MCF 10A (cell line): ENCODE data around the gene TRPC4AP. TPM values are rescaled to one million over a fixed set of nuclear protein-coding genes. Genes with fewer than 3 reads are reported as not detected.

Experiments
- BruUV-seq: library from RNA; stranded (reverse); fragments of 400-500 nt; replicated peaks from 2 replicates; lab custom pipeline; 2021; lab: Mats Ljungman, UMichigan
- CTCF ChIA-PET: fragments of 300-600 bp; sonication (Branson Sonifier 250); formaldehyde crosslinking; extraction: SDS; loops from one replicate; lab custom pipeline; 2021; ENCODE audit warnings: antibody characterized with exemption, inconsistent platforms; lab: Yijun Ruan, JAX
- POLR2A ChIA-PET: fragments of 300-600, 350-650 bp; sonication (Branson Sonifier 250); formaldehyde crosslinking; extraction: SDS; loops from one replicate; lab custom pipeline; 2020; ENCODE audit warnings: antibody characterized with exemption, inconsistent platforms; lab: Yijun Ruan, JAX
- DNase-seq: peaks from one replicate; pipeline ENCODE4 v3.0.0-alpha.2; 2018; ENCODE audit not compliant: unreplicated experiment
- H3K27ac Mint-ChIP-seq: one replicate; pipeline ENCODE4 v1.8.0; 2022; ENCODE audit warnings: mild to moderate bottlenecking, low read depth, mixed read lengths; ENCODE audit not compliant: unreplicated experiment
- H3K27me3 Mint-ChIP-seq: one replicate; pipeline ENCODE4 v1.8.0; 2022; ENCODE audit warnings: mixed read lengths; ENCODE audit not compliant: insufficient read depth, unreplicated experiment
- H3K36me3 Mint-ChIP-seq: one replicate; pipeline ENCODE4 v1.8.0; 2022; ENCODE audit warnings: mild to moderate bottlenecking, moderate library complexity, mixed read lengths; ENCODE audit not compliant: insufficient read depth, unreplicated experiment
- H3K4me1 Mint-ChIP-seq: one replicate; pipeline ENCODE4 v1.8.0; 2022; ENCODE audit warnings: mixed read lengths; ENCODE audit not compliant: insufficient read depth, unreplicated experiment
- H3K4me3 Mint-ChIP-seq: one replicate; pipeline ENCODE4 v1.8.0; 2022; ENCODE audit warnings: mild to moderate bottlenecking, moderate library complexity, mixed read lengths; ENCODE audit not compliant: unreplicated experiment
- H3K9me3 Mint-ChIP-seq: one replicate; pipeline ENCODE4 v1.8.0; 2022; ENCODE audit warnings: mixed read lengths; ENCODE audit not compliant: unreplicated experiment
- intact Hi-C: fragments of 100-400 bp; cut with micrococcal nuclease; formaldehyde crosslinking; loops from 2 replicates; pipeline ENCODE4 v1.14.1; 2022
- total RNA-seq: library from RNA; stranded (reverse); gene quantifications from 2 replicates; pipeline ENCODE4 v1.2.3, GENCODE V29; 2022
- TF ChIP-seq, protein P1 (sequence below): fragments of 200-600 bp; IDR thresholded peaks from one replicate; pipeline ENCODE4 v1.8.0; 2022; ENCODE audit warnings: antibody characterized with exemption, mild to moderate bottlenecking; ENCODE audit not compliant: unreplicated experiment

Gene TRPC4AP
- total RNA-seq, 1 experiment from 2014 or later = 51.8 TPM

DNA sequence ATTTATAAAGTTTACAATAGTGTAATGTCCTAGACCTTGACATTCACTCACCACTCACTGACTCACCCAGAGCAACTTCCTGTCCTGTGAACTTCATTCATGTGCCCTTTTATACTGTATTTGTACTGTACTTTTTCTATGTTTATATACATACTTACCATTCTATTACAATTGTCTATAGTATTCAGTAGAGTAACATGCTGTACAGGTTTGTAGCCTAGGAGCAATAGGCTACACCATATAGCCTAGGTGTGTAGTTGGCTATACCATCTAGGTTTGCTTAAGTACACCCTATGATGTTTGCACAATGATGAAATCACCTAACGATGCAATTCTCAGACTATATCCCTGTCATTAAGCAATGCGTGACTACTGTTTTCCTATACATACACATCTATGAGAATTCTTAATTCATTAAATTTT is 37.1 kb upstream of the TRPC4AP start:
- Mint-ChIP-seq H3K27ac (no peak overlapping the region), H3K36me3 (peaks cover 71% of the 10 kb centered on the region), H3K4me3 (no peak overlapping the region), H3K4me1 (no peaks in the 10 kb centered on the region), H3K9me3 (no peaks in the 10 kb centered on the region), H3K27me3 (no peaks in the 10 kb centered on the region)
- ChIA-PET CTCF (interaction anchor here (0.9 to 1.4 kb wide), 2 partner anchors 35 to 79 kb away, joined by 5 to 6 read pairs; no protein-coding TSS in a partner anchor), POLR2A (no interaction called here)
- TF ChIP-seq, protein P1, sequence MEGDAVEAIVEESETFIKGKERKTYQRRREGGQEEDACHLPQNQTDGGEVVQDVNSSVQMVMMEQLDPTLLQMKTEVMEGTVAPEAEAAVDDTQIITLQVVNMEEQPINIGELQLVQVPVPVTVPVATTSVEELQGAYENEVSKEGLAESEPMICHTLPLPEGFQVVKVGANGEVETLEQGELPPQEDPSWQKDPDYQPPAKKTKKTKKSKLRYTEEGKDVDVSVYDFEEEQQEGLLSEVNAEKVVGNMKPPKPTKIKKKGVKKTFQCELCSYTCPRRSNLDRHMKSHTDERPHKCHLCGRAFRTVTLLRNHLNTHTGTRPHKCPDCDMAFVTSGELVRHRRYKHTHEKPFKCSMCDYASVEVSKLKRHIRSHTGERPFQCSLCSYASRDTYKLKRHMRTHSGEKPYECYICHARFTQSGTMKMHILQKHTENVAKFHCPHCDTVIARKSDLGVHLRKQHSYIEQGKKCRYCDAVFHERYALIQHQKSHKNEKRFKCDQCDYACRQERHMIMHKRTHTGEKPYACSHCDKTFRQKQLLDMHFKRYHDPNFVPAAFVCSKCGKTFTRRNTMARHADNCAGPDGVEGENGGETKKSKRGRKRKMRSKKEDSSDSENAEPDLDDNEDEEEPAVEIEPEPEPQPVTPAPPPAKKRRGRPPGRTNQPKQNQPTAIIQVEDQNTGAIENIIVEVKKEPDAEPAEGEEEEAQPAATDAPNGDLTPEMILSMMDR = no peak
- intact Hi-C loops = no loop called here
- no TSS peak for BruUV-seq
- peak; percentile 69 for DNase-seq

DNA sequence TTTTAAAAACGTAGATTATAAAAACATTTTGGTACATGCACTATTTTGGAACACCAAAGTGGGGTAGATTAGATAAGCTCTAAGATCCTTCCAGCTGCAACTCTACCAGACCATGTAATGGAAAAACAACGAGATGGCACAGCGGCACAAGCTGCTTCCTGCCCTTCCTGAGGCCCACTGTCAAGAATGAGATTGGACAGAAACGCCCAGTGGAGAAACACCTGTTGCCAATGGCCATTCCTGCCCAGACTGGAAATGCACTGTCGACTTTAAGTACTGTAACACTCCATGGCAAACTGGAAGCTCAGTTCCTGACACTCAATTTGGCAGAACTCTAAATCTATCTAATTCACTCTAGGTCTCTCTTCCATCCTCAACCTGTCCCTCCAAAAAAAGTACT is 33.1 kb upstream of the TRPC4AP start:
- H3K27me3 Mint-ChIP-seq = no peaks in the 10 kb centered on the region
- CTCF ChIA-PET = interaction anchor here (0.6 to 1.8 kb wide), 5 partner anchors 29 to 445 kb away, joined by 3 to 5 read pairs (median 3); no protein-coding TSS in a partner anchor

DNA sequence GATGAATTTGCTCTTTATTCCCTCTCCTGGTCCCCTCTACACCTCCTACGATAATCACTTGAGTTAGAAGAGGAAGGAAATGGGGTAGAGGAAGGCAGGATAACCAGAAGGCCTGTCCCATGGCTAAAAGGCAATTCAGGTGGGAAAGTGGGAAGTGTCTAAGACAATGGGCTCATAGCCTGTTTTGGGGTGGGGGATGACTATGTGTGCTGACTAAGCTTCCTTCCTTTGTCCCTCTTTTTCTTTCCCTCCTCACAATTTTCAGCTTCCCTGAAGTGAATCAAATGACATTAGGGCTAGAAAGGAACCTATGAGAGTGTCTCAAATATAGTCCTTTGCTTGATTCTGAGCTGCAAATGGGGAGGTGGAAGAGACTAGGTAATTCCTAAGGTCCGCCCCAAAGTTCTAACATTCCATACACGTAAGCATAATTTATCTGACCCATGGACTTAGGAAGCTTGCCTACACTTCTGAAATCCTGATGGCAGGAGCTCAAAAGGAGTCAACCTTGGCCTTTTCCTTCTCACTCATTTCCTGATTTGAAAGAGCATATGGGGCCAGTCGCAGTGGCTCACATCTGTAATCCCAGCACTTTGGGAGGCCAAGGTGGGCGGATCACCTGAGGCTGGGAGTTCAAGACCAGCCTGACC is 30.3 kb upstream of the TRPC4AP start:
- CTCF ChIA-PET = interaction anchor here (0.6 to 1.2 kb wide), 4 partner anchors 13 to 247 kb away, joined by 3 to 11 read pairs (median 3); no protein-coding TSS in a partner anchor
- no TSS peak for BruUV-seq
- no peak for DNase-seq
- no peaks in the 10 kb centered on the region for H3K4me1 Mint-ChIP-seq
- peaks cover 81% of the 10 kb centered on the region for H3K36me3 Mint-ChIP-seq
- no peaks in the 10 kb centered on the region for H3K27me3 Mint-ChIP-seq
- H3K27ac Mint-ChIP-seq = no peak overlapping the region
- no peak overlapping the region for H3K4me3 Mint-ChIP-seq
- intact Hi-C loops = no loop called here
- TF ChIP-seq, protein P1 = no peak
- no peaks in the 10 kb centered on the region for H3K9me3 Mint-ChIP-seq
- POLR2A ChIA-PET = interaction anchor here (0.9 kb wide), 1 partner anchor 25 kb away, joined by 5 read pairs; no protein-coding TSS in a partner anchor

More for the DNA sequence above, 33.1 kb upstream of the TRPC4AP start:
- Mint-ChIP-seq H3K36me3 (peaks cover 64% of the 10 kb centered on the region), H3K27ac (no peak overlapping the region), H3K4me1 (no peaks in the 10 kb centered on the region), H3K9me3 (no peaks in the 10 kb centered on the region), H3K4me3 (no peak overlapping the region)
- DNase-seq = no peak
- TF ChIP-seq, protein P1 = no peak
- no TSS peak for BruUV-seq
- intact Hi-C loops = no loop called here
- POLR2A ChIA-PET = interaction anchor here (1.0 kb wide), 1 partner anchor 21 kb away, joined by 3 read pairs; the partner anchor contains the start of gene EDEM2

DNA sequence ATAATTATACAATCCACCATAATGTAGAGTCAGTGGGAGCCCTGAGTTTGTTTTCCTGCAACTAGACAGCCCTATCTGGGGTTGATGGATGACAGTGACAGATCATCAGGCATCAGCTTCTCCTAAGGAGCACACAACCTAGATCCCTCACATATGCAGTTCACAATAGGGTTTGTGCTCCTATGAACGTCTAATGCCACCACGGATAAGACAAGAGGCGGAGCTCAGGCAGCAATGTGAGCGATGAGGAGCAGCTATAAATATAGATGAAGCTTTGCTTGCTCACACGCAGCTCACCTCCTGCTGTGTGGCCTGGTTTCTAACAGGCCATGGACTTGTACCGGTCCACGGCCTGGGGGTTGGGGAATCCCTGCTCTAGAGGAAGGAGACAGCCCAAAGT is 28.6 kb upstream of the TRPC4AP start:
- Mint-ChIP-seq H3K36me3 (peaks cover 82% of the 10 kb centered on the region), H3K27ac (no peak overlapping the region)

More for the DNA sequence above, 28.6 kb upstream of the TRPC4AP start:
- no peak overlapping the region for H3K4me3 Mint-ChIP-seq
- intact Hi-C loops = no loop called here
- no peaks in the 10 kb centered on the region for H3K4me1 Mint-ChIP-seq
- no peaks in the 10 kb centered on the region for H3K27me3 Mint-ChIP-seq
- POLR2A ChIA-PET = no interaction called here
- TF ChIP-seq, protein P1 = no peak
- H3K9me3 Mint-ChIP-seq = no peaks in the 10 kb centered on the region
- no TSS peak for BruUV-seq
- no peak for DNase-seq
- CTCF ChIA-PET = interaction anchor here (1.3 kb wide), 1 partner anchor 249 kb away, joined by 3 read pairs; the partner anchor contains the start of gene GGT7
